Measurements from ENCODE around the gene FAM136A.
"Not testable (repeated sequence)": the region's sequence is repeated elsewhere in the genome, so short reads cannot be mapped to it uniquely, and the experiment has no call there.

The FAM136A gene

GRCh38 chr2:70301344-70302194, at the start of gene FAM136A:
Gene FAM136A (minus strand): TSS chr2:70302067. CDS start chr2:70302011, 56 bp downstream.
- DNase-seq = peak; percentile 84 to 90

DNA sequence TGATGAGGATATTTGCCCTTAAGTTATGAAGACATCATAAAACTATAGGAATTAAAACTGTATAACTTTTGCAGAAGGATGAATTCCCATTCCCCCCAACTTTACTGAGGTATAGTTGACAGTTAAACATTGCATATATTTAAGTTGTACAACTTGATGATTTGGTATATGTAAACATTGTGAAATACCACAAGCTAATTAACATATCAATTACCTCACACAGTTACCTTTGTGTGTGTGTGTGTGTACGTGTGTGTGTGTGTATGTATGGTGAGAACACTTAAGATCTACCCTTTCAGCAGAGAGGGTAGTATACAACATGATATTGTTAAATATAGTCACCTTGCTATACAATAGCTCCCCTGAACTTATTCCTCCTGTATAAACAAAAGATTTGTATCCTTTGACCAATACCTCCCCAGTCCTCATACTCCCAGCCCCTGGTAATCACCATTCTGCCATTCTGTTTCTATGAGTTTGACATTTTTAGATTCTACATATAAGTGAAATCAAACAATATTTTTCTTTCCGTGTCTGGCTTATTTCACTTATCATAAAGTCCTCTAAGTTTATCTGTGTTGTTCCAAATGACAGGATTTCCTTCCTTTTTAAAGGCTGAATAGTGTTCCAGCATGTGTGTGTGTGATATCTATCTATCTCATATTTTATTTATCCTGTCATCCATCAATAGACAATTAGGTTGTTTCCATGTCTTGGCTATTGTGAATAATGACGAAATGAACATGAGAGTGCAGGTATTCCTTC, 48.2 kb upstream of the FAM136A start:
- no peak for DNase-seq

DNA sequence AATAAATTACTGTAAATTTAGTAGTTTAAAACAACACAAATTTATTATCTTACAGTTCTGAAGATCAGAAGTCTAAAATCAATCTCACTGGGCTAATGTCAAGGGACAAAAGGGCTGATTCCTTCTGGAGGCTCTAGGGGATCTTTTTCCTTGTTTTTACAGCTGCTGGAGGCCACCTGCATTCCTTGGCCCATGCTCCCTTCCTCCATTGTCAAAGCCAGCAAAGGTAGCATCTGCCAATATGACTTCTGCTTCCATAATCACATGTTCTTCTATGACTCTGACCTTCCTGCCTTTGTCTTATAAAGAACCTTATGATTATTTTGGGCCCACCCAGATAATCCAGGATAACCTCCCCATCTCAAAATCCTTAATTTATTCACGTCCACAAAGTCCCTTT, 46.0 kb upstream of the FAM136A start:
- no peak for DNase-seq

DNA sequence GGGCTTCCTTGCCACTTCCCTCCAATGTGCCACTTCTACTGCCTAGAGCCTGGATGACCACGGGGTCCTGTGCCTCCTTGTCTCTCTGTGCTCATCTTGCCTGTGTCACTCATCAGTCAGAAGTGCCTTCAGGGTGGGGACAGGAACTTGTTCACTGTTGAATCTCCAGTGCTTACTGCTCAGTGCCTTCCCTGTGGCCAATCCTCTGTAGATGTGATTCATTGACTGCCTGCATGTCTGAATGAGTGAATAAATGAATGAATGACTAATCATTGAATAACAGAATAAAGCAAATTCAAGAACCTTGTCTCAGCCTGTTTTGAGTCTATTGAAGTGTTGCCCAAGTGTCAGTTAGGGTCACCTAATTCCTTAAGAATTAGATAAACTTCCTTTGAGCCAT, 42.3 kb upstream of the FAM136A start:
- DNase-seq = no peak

GRCh38 chr2:70341477-70341765, 39.6 kb upstream of the FAM136A start:
- no peak for DNase-seq

- peak; percentile 22 to 56 for DNase-seq
Observed at GRCh38 chr2:70340761-70341476, 39.1 kb upstream of the FAM136A start.

- no peak for DNase-seq
Observed at GRCh38 chr2:70340075-70340474, 38.2 kb upstream of the FAM136A start.

DNA sequence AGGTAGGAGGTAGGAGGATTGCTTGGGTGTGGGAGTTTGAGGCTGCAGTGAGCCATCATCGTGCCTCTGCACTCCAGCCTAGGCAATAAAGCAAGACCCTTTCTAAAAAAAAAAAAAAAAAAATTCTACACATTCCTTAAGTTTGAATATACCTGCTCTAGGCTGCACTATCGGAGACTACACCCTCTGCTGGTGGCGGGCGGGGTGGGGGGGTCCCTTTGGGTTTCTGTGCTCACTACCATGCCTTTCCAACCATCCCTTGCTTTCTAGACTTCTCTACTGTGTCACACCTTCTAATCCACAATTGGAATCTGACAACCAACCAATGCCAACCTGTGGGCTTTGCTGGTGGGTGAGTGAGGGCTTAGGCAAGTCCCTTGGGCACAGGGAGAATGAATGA, 34.7 kb upstream of the FAM136A start:
- no peak for DNase-seq

- no peak for DNase-seq
Observed at GRCh38 chr2:70331012-70331411, 29.1 kb upstream of the FAM136A start.

- DNase-seq = no peak
Observed at GRCh38 chr2:70330476-70330875, 28.6 kb upstream of the FAM136A start.

DNA sequence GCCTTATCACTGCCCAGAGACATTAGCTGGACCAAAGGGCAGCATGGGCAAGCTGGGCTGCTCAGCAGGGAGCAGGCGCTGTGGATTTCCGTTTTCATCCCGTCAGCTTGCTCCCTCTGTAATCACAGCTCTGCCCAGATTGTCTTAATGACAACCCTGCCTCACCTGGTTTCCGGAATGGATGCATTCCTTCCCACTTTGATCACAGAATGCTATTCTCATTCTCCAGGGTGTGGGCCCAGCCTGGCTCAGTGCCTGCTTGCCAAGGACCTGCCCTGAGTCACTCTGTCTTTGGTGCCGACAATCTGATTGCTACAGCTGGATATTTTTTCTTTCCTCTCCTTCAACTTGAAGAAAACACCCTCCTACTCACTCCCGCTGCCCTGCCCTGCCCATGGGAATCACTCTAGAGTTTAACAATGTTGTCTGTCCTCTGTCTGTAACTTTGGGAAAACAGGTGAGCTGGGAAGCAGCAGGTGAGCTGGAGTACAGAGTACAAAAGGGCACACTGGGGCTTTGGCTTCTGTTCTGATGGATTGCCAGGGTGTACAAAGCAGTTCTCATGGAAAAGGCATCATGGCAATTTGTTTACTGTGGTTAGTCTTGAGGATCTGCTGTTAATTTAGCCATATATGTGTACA, 27.2 kb upstream of the FAM136A start:
- DNase-seq = no peak

- no peak for DNase-seq
Observed at GRCh38 chr2:70325875-70326274, 24.0 kb upstream of the FAM136A start.

DNA sequence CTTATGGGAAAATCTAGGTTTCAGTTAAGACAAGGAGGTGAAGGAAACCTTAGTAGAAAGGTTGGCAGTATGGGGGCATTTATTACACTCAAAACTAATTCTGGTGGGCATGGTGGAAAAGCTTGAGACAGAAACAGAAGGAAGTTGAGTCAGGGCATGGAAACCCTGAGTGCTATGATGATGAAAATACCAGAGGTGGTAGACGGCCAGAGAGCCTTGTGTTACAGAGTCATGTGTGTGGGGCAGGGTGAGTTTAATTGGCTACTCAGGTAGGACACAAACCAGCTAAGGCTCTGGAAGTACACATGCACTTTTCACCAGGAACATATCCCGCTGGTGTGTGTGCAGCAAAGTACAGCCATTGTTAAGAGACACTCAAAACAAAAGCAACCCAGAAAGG, 20.7 kb upstream of the FAM136A start:
- DNase-seq = no peak

GRCh38 chr2:70321370-70321769, 19.5 kb upstream of the FAM136A start:
- no peak for DNase-seq

DNA sequence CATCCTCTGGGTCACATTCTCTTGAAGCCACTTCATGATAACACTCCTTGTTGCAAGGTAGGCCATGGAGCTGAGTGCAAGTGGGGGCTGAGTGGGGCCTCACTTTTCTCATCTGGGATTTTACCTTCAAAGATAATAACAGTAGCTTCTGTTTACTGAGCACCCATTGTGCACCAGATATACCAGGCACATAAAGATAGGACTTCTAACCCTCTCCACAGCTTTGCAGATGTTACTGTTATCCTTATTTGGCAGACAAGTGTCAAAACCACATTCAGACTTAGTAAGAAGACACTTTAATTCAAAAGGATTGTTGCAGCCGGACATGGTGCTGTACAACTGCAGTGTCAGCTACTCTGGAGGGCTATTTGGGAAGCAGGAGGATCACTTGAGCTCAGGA, 12.8 kb upstream of the FAM136A start:
- DNase-seq = no peak

DNA sequence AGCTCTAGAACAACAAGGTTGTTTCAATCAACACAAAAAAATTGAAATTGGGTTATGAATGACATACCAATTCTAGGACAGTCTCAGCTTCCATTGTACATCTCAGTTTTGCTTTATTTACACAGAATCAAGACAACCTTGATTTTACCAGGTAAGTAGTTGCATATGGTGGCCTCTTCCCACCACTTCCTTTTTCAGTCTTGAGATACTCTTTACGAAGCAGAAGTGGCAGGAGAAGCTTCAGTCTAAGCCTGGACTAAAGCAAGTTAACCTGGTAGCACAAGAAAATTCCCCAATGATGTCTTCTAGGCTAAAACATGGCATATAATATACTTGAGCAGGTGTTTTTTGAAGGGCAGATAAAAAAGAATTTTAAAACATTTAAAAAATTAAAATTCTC, 10.7 kb upstream of the FAM136A start:
- no peak for DNase-seq

DNA sequence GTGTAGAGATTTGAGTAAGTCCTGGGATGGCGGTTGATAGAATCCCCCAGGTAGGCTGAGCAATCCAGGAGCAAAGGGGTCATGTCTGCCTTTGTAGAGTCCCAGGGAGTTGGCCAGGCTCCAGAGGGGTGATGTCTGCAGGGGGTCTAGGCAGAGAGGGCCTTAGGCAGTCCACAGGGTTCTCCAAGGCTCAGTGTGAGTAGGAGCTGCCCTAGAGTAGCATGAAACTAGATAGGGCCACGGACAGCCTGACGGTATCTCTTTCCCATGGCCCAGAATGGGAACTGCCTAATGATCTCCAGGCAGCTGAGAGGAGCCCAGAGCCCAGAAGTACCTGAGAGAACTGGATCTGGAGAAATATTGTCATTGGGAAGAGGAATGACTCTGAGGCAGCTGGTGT, 9.0 kb upstream of the FAM136A start:
- DNase-seq = no peak

- no peak for DNase-seq
Observed at GRCh38 chr2:70305531-70305930, 3.7 kb upstream of the FAM136A start.

DNA sequence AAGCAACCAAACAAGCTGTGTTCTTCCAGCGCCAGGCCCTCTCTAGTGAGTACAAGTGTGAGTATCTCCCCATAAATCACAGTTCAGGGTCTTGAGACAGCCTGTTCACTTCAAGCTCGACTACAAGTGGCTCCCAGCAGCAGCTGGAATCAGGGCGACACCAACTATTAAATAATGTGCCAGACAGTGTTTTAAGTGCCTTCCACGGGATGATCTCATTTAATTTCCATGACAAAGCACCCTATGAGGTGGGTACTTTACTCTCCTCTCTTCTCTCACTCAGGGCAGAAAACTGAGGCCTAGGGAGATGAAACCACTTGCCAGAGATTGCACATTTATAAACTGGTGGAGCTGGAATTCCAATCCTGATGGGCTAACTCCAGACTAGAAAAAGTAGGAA, 2.6 kb upstream of the FAM136A start:
- DNase-seq = no peak

- DNase-seq = no peak
Observed at GRCh38 chr2:70303186-70303585, 1.3 kb upstream of the FAM136A start.

DNA sequence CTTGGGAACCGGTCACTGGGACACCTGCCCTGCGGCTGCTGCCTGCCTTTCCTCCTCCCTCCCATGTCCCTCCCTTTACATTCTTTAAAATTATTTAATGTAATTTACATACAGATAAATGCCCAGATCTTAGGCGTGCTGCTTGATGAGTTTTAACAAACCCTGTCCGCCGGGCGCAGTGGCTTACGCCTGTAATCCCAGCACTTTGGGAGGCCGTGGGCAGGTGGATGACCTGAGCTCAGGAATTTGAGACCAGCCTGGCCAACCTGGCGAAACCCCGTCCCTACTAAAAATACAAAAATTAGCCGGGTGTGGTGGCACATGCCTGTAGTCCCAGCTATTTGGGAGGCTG, 304 bp upstream of the FAM136A start:
- DNase-seq = not testable (repeated sequence)

DNA sequence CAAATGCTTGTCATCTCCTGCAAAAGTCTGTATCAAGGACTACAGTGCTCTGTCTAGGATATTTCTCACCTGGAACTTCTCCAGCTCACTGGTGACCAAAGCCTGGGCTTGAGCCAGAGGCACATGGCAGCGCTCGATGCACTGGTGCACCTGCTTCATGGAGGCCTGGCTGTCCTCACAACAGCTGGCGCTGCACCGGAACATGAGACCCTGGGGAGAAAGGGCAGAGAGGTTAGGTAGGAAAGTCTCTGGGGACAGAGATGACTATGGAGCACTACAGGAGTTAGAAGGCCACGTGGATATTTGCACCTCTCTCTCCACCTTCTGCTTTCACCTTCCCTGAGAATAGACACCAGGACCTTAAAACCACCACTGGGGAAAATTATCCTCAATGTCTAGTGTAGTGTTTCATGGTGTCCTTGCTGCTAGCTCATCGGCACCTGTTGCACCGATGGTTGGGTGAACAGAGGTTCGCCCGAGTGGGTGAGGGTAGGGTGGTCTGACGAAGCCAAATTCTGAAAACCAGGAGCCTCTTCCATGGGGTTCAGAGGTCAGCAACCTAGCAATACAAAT, 1.0 kb downstream of the FAM136A start:
- DNase-seq = no peak

DNA sequence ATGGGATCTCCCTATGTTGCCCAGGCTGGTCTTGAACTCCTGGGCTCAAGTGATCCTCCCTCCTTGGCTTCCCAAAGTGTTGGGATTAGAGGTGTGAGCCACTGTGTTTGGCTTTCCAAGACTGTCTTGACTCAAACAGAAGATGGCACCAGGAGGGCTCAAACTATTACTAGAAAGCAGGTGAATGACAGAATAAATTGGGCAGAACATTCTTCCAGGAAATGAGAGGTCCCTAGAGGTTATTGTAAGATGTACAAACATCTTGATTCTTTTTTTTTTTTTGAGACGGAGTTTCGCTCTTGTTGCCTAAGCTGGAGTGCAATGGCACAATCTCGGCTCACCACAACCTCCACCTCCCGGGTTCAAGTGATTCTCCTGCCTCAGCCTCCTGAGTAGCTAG, 4.0 kb downstream of the FAM136A start:
- DNase-seq = not testable (repeated sequence)
